Activated CD4-positive, alpha-beta T cell treated with anti-CD3 and anti-CD28 coated beads for 36 hours (primary cell): ENCODE data around the gene POGZ. TPM values are rescaled to one million over a fixed set of nuclear protein-coding genes. Genes with fewer than 3 reads are reported as not detected.

Source experiments
- ATAC-seq: fragments of 200-7000 bp; cut with Tn5 transposase; one replicate; pipeline ENCODE4 v1.10.0; 2021; ENCODE audit warnings: mild to moderate bottlenecking, moderate library complexity
- CTCF ChIA-PET: fragments of 350-600 bp; sonication (Branson Sonifier 250); formaldehyde crosslinking; loops from one replicate; lab custom pipeline; 2021; ENCODE audit warnings: antibody characterized with exemption; lab: Charles Lee
- POLR2A ChIA-PET: fragments of 350-600 bp; sonication (Branson Sonifier 250); formaldehyde crosslinking; loops from one replicate; lab custom pipeline; 2021; ENCODE audit warnings: antibody characterized with exemption, inconsistent platforms; lab: Charles Lee
- DNase-seq: peaks from one replicate; pipeline ENCODE4 v3.0.0-alpha.2; 2020
- H3K27ac Mint-ChIP-seq: one replicate; pipeline ENCODE4 v1.8.0; 2021; ENCODE audit warnings: mixed read lengths
- H3K27me3 Mint-ChIP-seq: one replicate; pipeline ENCODE4 v1.8.0; 2021; ENCODE audit warnings: mixed read lengths
- H3K36me3 Mint-ChIP-seq: one replicate; pipeline ENCODE4 v1.8.0; 2021; ENCODE audit warnings: low read depth, mixed read lengths
- H3K4me1 Mint-ChIP-seq: one replicate; pipeline ENCODE4 v1.8.0; 2021; ENCODE audit warnings: mixed read lengths
- H3K4me3 Mint-ChIP-seq: one replicate; pipeline ENCODE4 v1.8.0; 2021; ENCODE audit warnings: mild to moderate bottlenecking, moderate library complexity, mixed read lengths
- H3K9me3 Mint-ChIP-seq: one replicate; pipeline ENCODE4 v1.8.0; 2021; ENCODE audit warnings: low read depth, mixed read lengths
- intact Hi-C, 2 experiments: fragments of 100-400 bp; cut with DNase I in 1 of 2; cut with micrococcal nuclease in 1 of 2; formaldehyde crosslinking; loops; one replicate each; pipeline versions ENCODE4 v1.14.2 to v1.15.1; 2022 to 2024; cut with DNase I, micrococcal nuclease
- total RNA-seq, 2 experiments: library from RNA; stranded (reverse); gene quantifications; one replicate each; pipeline ENCODE4 v1.2.3, GENCODE V29; 2021

Gene POGZ
- total RNA-seq, 2 experiments from 2014 or later, result 81.3 to 104 TPM

DNA sequence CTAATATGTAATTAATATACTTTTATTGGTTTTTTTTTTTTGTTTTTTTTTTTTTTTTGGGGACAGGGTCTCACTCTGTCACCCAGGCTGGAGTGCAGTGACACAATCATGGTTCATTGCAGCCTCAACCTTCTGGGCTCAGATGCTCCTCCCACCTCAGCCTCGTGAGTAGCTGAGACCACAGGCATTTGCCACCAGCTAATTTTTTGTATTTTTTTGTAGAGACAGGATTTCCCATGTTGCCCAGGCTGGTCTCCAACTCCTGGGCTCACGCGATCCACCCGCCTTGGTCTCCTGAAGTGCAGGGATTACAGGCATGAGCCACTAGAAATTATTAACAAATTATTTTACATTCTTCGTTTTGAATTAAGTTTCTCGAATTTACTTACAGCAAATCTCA is 16.8 kb upstream of the POGZ start:
- DNase-seq, result no peak

DNA sequence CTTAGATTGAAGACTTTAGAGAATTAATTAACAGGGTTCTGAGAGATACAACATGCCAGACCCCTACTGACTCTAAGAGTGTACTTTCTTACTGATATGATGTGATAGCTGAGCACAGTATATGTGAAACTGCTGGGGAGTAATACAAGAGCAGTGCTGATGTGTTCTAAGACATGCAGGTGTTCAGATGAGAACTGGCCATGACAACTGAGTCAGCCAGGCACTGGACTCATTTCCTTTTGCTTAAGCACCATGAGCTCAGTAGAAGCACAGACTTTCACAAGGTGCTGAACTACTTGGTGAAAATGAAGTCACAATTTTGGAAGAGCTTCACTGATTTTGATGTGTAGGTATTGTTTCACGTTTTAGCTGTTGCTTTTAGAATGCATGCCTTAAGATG is 15.9 kb upstream of the POGZ start:
- Mint-ChIP-seq H3K27me3 (peaks cover 3% of the 10 kb centered on the region), H3K27ac (no peak overlapping the region), H3K36me3 (no peaks in the 10 kb centered on the region), H3K9me3 (no peaks in the 10 kb centered on the region), H3K4me1 (peaks cover 24% of the 10 kb centered on the region), H3K4me3 (no peak overlapping the region)
- intact Hi-C loops, result no loop called here
- ChIA-PET POLR2A (interaction anchor here (0.6 to 1.6 kb wide), 3 partner anchors 17 to 281 kb away, joined by 3 to 9 read pairs (median 7); no protein-coding TSS in a partner anchor), CTCF (interaction anchor here (0.6 to 2.4 kb wide), 8 partner anchors 10 to 347 kb away, joined by 3 to 15 read pairs (median 4); partner anchors contain the start of gene POGZ)
- ATAC-seq (peak; percentile 97), DNase-seq (peak; percentile 60)

More for the DNA sequence above, 16.8 kb upstream of the POGZ start:
- intact Hi-C loops, result no loop called here
- Mint-ChIP-seq H3K9me3 (no peaks in the 10 kb centered on the region), H3K4me3 (no peak overlapping the region), H3K27ac (no peak overlapping the region), H3K4me1 (peaks cover 24% of the 10 kb centered on the region), H3K27me3 (peaks cover 3% of the 10 kb centered on the region), H3K36me3 (no peaks in the 10 kb centered on the region)
- POLR2A ChIA-PET, result no interaction called here
- CTCF ChIA-PET, result interaction anchor here (0.6 to 1.6 kb wide), 4 partner anchors 11 to 64 kb away, joined by 3 to 9 read pairs (median 6); no protein-coding TSS in a partner anchor
- no peak for ATAC-seq

DNA sequence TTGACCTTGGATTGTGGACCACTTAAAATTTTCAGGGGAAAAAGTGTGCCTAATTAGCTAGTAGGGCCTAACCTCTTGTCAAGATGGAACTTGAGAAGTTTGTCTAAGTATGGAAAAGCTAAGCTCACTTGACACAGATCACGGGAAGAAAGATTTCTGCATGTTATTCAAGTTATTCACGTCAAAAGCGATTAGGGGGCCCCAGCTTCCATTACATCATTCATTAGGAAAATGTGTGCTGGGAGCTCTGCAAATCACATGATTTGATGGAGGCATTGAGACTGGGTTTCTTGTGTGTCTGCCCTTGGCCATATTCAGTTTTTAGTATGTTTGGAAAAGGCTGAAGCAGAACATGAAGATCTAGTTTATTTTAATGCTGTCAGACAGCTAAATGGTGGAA is 15.5 kb upstream of the POGZ start:
- CTCF ChIA-PET, result interaction anchor here (0.8 to 2.4 kb wide), 9 partner anchors 9 to 76 kb away, joined by 3 to 15 read pairs (median 5); partner anchors contain the start of gene POGZ
- H3K27me3 Mint-ChIP-seq, result peaks cover 3% of the 10 kb centered on the region
- intact Hi-C loops, result no loop called here

DNA sequence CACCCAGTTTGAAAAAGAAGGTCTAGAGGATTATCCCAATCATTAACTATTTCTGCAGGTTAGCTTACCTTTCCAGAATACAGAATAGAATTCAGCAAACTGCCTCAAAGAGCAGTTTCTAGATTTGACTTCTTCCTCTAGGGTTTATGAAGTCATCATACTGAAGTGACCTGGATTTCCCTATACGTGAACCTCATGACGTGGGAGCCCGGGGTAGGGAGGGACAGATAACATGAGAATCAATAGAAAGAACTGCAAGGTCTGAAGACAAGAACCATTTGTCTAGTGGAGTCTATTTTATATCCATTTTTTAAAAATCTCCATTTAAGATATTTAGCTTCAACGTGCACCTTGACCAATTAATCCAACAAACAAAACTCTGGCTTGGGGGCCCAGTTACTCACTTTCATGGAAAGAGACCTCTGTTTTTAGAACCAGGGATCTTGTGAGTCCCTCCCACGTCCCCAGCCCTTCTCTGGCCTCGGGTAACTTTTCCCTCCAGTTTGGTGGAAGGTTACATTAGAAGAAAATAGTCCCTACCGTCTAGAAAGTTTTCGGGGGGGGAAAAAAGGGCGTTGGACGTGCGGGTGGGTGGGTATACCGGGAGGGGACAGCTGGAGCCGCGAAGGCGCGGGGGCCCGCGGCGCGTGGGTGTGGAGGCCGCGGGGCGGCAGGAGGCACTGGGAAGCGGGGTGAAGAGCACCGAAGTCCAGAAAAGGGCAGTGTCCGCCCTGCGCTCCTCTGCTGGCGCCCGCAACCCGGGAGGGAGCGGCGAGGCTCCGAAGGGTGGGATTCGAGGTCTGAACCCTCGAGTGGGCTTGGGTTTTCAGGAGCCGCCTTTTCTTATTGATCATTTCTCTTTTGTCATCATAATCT is 13.8 kb upstream of the POGZ start:
- Mint-ChIP-seq H3K36me3 (no peaks in the 10 kb centered on the region), H3K27me3 (peaks cover 3% of the 10 kb centered on the region), H3K4me1 (peaks cover 24% of the 10 kb centered on the region), H3K9me3 (no peaks in the 10 kb centered on the region), H3K27ac (peak overlapping the region; percentile 59), H3K4me3 (peak overlapping the region; percentile 42)
- no peak for ATAC-seq
- intact Hi-C loops, result loop anchor here (1.0 kb wide), 2 partner anchors 14 to 29 kb away; partner anchors contain the start of gene POGZ (in 2 of the 2)
- POLR2A ChIA-PET, result no interaction called here
- peak; percentile 52 for DNase-seq
- CTCF ChIA-PET, result interaction anchor here (0.6 to 2.4 kb wide), 9 partner anchors 9 to 181 kb away, joined by 3 to 15 read pairs (median 4); no protein-coding TSS in a partner anchor

More for the DNA sequence above, 15.5 kb upstream of the POGZ start:
- Mint-ChIP-seq H3K4me1 (peaks cover 24% of the 10 kb centered on the region), H3K36me3 (no peaks in the 10 kb centered on the region), H3K4me3 (no peak overlapping the region), H3K9me3 (no peaks in the 10 kb centered on the region), H3K27ac (no peak overlapping the region)
- POLR2A ChIA-PET, result interaction anchor here (0.6 to 1.6 kb wide), 2 partner anchors 17 to 282 kb away, joined by 3 to 7 read pairs; no protein-coding TSS in a partner anchor
- no peak for ATAC-seq
- no peak for DNase-seq

DNA sequence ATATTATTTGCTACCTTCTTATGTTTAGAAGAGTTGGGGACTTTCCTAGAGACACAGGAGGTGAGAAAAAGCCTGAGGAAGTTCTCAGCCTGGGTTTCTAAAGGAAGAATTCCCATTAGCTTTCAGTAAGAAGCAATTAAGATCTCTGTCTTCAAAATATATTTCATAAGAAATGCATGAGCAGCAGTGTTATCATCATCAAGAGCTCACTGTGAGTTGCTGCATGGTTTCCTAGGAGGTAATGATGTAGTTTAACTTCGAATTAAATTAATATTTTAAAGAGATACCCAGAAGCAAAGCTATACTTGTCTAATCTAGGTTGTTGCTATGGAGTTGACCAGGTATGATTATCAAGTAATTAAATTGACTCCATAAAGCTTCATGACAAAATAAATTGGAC is 5.7 kb upstream of the POGZ start:
- POLR2A ChIA-PET, result interaction anchor here (0.5 to 0.6 kb wide), 2 partner anchors 17 to 66 kb away, joined by 5 to 6 read pairs; no protein-coding TSS in a partner anchor
- no peaks in the 10 kb centered on the region for H3K4me1 Mint-ChIP-seq
- no peak overlapping the region for H3K4me3 Mint-ChIP-seq

DNA sequence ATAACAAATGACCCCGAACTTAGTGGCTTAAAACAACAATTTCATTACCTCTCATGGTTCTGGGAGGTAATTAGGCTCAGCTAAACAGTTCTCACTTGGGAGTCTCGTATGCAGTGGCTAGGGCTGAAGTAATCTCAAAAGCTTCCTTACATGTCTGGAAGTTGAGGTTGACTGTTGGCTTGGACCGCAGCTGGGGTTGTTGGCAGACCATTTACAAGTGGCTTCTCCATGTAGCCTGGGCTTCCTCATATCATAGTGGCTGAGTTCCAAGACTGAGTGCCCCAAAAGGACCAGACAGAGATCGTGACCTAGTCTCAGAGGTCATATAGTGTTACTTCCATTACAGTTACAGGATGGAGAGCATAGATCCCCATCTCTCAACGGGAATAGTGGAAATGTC is 2.4 kb upstream of the POGZ start:
- H3K36me3 Mint-ChIP-seq, result peaks cover 6% of the 10 kb centered on the region
- ATAC-seq (no peak), DNase-seq (no peak)
- no peak overlapping the region for H3K4me3 Mint-ChIP-seq
- no peaks in the 10 kb centered on the region for H3K9me3 Mint-ChIP-seq
- peaks cover 11% of the 10 kb centered on the region for H3K4me1 Mint-ChIP-seq
- POLR2A ChIA-PET, result no interaction called here
- H3K27me3 Mint-ChIP-seq, result peaks cover 22% of the 10 kb centered on the region
- no peak overlapping the region for H3K27ac Mint-ChIP-seq
- intact Hi-C loops, result no loop called here
- CTCF ChIA-PET, result interaction anchor here (0.6 to 2.0 kb wide), 3 partner anchors 12 to 280 kb away, joined by 3 to 9 read pairs (median 6); no protein-coding TSS in a partner anchor

More for the DNA sequence above, 5.7 kb upstream of the POGZ start:
- H3K27ac Mint-ChIP-seq, result no peak overlapping the region
- H3K9me3 Mint-ChIP-seq, result no peaks in the 10 kb centered on the region
- peaks cover 25% of the 10 kb centered on the region for H3K27me3 Mint-ChIP-seq
- intact Hi-C loops, result no loop called here
- no peaks in the 10 kb centered on the region for H3K36me3 Mint-ChIP-seq
- no peak for ATAC-seq
- CTCF ChIA-PET, result interaction anchor here (0.7 to 2.9 kb wide), 6 partner anchors 10 to 55 kb away, joined by 3 to 9 read pairs (median 5); no protein-coding TSS in a partner anchor
- DNase-seq, result no peak

DNA sequence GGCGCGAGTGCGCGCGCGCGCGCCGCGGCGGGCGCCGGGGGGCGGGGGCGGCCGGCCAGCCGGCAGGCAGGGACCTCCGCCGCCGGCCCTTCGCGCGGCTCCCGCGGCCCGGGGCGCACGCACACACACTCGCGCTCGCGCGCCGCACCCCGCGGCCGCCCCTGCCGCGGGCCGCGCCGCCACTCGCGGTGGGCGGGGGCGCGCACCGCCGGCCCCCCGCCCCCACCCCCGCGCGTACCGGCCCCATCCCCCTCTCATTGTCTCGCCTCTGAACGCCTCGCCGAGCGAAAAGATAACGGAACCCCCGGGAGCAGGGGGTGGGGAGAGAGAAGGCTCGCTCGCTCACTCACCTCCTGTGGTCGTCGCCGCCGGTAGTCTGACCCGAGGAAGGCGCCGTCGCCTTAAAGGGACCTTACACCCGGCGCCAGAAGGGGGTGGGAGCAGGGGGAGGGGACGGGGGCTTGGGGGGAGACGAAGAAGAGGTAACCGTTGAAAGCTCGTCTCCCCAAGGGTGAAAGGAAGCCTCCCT is 428 bp downstream of the POGZ start:
- H3K36me3 Mint-ChIP-seq, result peaks cover 11% of the 10 kb centered on the region
- intact Hi-C loops, result loop anchor here (1.0 to 5.0 kb wide), 11 partner anchors 14 to 448 kb away; partner anchors contain the start of genes PSMB4 (in 2 of the 2), C2CD4D (in 1 of the 2), CGN (in 1 of the 2) and PI4KB (in 1 of the 2)
- peak; percentile 44 for ATAC-seq
- H3K4me1 Mint-ChIP-seq, result peaks cover 26% of the 10 kb centered on the region
- peak; percentile 71 for DNase-seq
- ChIA-PET CTCF (interaction anchor here (1.2 to 1.6 kb wide), 2 partner anchors 15 to 16 kb away, joined by 3 to 4 read pairs; no protein-coding TSS in a partner anchor), POLR2A (interaction anchor here (2.0 kb wide), 1 partner anchor 16 kb away, joined by 7 read pairs; no protein-coding TSS in a partner anchor)
- H3K9me3 Mint-ChIP-seq, result no peaks in the 10 kb centered on the region
- H3K4me3 Mint-ChIP-seq, result peak overlapping the region; percentile 74
- H3K27me3 Mint-ChIP-seq, result peaks cover 16% of the 10 kb centered on the region
- peak overlapping the region; percentile 80 for H3K27ac Mint-ChIP-seq

DNA sequence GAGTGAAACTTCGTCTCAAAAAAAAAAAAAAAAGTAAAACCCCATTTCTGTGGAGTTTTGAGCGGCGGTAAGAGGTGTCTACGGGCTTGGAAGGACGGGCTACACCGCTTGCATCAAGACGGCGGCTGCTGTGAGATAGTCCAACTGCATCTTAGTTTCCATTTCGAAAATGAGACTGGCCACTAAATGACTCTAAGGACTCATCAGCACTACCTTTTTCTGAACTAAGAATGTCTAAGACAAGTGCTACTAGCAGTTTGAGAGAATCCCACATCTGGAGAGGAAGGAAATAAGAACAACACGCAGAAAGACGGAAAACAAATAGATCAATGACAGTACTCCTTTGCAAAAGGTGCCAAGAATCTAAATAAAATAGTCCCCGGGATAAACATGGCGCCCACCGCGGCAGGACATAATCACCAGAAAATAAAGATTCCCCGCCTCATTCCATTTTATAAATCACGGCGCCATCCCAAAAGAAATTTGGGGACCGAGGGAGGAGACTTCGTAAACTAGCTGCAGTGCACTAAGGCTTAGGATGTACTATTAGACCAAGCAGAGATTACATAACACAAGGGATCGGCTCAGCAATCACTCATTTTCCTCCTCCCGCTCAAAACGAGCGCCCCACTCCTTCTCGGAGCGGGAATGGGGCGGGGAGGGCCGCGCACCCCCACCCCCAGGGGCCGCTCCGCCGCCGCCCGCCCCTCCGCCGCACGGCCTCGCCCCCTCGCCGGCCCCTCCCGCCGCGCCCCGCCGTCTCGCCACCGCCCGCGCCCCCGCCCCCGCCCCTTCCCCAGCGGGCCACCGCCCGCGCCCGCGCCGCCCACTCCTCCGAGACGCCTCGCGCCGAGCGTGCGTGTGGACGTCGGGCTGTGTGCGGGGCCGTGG is 1.1 kb downstream of the POGZ start:
- intact Hi-C loops, result loop anchor here (1.0 to 5.0 kb wide), 8 partner anchors 13 to 449 kb away; partner anchors contain the start of genes PSMB4 (in 2 of the 2), C2CD4D (in 1 of the 2), CGN (in 1 of the 2) and RFX5 (in 1 of the 2)
- Mint-ChIP-seq H3K4me1 (peaks cover 29% of the 10 kb centered on the region), H3K9me3 (no peaks in the 10 kb centered on the region), H3K27me3 (peaks cover 11% of the 10 kb centered on the region), H3K36me3 (peaks cover 11% of the 10 kb centered on the region), H3K4me3 (peak overlapping the region; percentile 83), H3K27ac (peak overlapping the region; percentile 94)
- ChIA-PET CTCF (no interaction called here), POLR2A (interaction anchor here (0.6 to 2.0 kb wide), 2 partner anchors 16 to 895 kb away, joined by 4 to 7 read pairs; no protein-coding TSS in a partner anchor)
- DNase-seq, result peak; percentile 72
- peak; percentile 73 for ATAC-seq

DNA sequence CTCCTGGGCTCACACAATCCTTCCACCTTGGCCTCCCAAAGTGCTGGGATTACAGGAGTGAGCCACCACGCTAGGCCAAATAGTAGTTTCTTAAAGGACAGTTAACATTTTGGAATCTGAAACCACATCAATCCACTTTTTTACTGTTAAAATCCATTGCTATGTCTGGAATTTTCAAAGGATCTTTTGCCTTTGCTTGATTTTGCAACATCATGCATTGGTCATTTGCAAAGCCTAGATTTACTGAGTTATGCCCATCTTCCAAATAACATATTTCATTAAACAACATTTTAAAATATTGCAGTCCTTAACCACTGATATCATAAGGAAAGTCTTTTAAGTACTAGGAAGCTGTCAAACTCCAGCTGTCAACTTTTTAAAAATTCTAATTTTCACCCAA is 3.3 kb downstream of the POGZ start:
- Mint-ChIP-seq H3K27me3 (no peaks in the 10 kb centered on the region), H3K36me3 (peaks cover 14% of the 10 kb centered on the region), H3K4me1 (peaks cover 29% of the 10 kb centered on the region), H3K27ac (no peak overlapping the region), H3K4me3 (no peak overlapping the region), H3K9me3 (no peaks in the 10 kb centered on the region)
- ChIA-PET CTCF (interaction anchor here (0.6 to 1.6 kb wide), 2 partner anchors 12 to 39 kb away, joined by 4 to 5 read pairs; no protein-coding TSS in a partner anchor), POLR2A (no interaction called here)
- intact Hi-C loops, result loop anchor here in 1 of 2 experiments (5.0 kb wide), 2 partner anchors 381 to 451 kb away; partner anchors contain the start of genes C2CD4D and THEM4
- ATAC-seq (no peak), DNase-seq (no peak)

DNA sequence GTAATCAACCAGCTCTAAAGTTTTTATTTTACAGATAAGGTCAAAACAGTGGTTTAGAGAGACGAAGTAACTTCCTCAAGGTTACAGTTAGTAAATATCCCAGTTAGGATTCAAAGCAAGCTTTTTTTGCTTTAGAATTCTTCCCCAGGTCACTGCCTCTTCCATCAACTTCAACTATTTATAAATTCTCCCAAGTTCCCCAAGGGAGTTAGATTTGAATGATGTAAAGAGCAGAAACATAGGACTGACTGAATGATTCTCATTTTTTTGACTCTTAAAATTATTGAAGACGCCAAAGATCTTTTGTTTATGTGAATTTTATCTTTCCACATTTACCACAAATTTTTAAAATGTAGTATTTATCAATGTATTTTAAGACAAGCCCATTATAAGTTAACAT is 4.1 kb downstream of the POGZ start:
- H3K27ac Mint-ChIP-seq, result peak overlapping the region; percentile 43
- H3K4me3 Mint-ChIP-seq, result no peak overlapping the region
- POLR2A ChIA-PET, result no interaction called here
- CTCF ChIA-PET, result interaction anchor here (1.0 to 1.1 kb wide), 2 partner anchors 11 to 20 kb away, joined by 3 to 5 read pairs; no protein-coding TSS in a partner anchor
- no peaks in the 10 kb centered on the region for H3K9me3 Mint-ChIP-seq
- intact Hi-C loops, result loop anchor here in 1 of 2 experiments (5.0 kb wide), 2 partner anchors 382 to 452 kb away; partner anchors contain the start of genes C2CD4D and THEM4
- H3K4me1 Mint-ChIP-seq, result peaks cover 29% of the 10 kb centered on the region
- DNase-seq (no peak), ATAC-seq (no peak)
- H3K36me3 Mint-ChIP-seq, result peaks cover 16% of the 10 kb centered on the region
- H3K27me3 Mint-ChIP-seq, result no peaks in the 10 kb centered on the region
